GM19193 (cell line): Measurements from ENCODE around the gene CORO2B.

ENCODE experiments used
- POLR2A ChIP-seq: IDR thresholded peaks from 4 replicates; pipeline ENCODE4 v1.6.1; 2011; ENCODE audit not compliant: insufficient read depth, insufficient read length; ENCODE audit errors: extremely low read depth

The CORO2B gene

GRCh38 chr15:68684476-68684875, 105.7 kb downstream of the CORO2B start:
- TF ChIP-seq POLR2A, result no peak

- TF ChIP-seq POLR2A, result no peak
Measured at GRCh38 chr15:68687136-68687735, 108.4 kb downstream of the CORO2B start.

- TF ChIP-seq POLR2A, result no peak
Measured at GRCh38 chr15:68691705-68692104, 112.9 kb downstream of the CORO2B start.

- TF ChIP-seq POLR2A, result no peak
Measured at GRCh38 chr15:68693071-68693470, 114.3 kb downstream of the CORO2B start.

GRCh38 chr15:68694111-68694510, 115.3 kb downstream of the CORO2B start:
- no peak for TF ChIP-seq POLR2A

- no peak for TF ChIP-seq POLR2A
Measured at GRCh38 chr15:68695061-68695595, 116.3 kb downstream of the CORO2B start.

GRCh38 chr15:68696414-68697363, 117.9 kb downstream of the CORO2B start:
- no peak for TF ChIP-seq POLR2A

GRCh38 chr15:68697711-68698690, 119.2 kb downstream of the CORO2B start:
- no peak for TF ChIP-seq POLR2A

GRCh38 chr15:68698708-68699107, 119.9 kb downstream of the CORO2B start:
- TF ChIP-seq POLR2A, result no peak

- TF ChIP-seq POLR2A, result no peak
Measured at GRCh38 chr15:68699124-68699880, 120.5 kb downstream of the CORO2B start.

GRCh38 chr15:68699881-68700454, 121.2 kb downstream of the CORO2B start:
- TF ChIP-seq POLR2A, result no peak

GRCh38 chr15:68700455-68701123, 121.8 kb downstream of the CORO2B start:
- no peak for TF ChIP-seq POLR2A

GRCh38 chr15:68701886-68702285, 123.1 kb downstream of the CORO2B start:
- no peak for TF ChIP-seq POLR2A
